ENCODE data around the gene DTNA. TPM values are rescaled to one million over a fixed set of nuclear protein-coding genes. Genes with fewer than 3 reads are reported as not detected.

Gene DTNA
- 7.5 and 8.7 TPM in 2 replicates for total RNA-seq

DNA sequence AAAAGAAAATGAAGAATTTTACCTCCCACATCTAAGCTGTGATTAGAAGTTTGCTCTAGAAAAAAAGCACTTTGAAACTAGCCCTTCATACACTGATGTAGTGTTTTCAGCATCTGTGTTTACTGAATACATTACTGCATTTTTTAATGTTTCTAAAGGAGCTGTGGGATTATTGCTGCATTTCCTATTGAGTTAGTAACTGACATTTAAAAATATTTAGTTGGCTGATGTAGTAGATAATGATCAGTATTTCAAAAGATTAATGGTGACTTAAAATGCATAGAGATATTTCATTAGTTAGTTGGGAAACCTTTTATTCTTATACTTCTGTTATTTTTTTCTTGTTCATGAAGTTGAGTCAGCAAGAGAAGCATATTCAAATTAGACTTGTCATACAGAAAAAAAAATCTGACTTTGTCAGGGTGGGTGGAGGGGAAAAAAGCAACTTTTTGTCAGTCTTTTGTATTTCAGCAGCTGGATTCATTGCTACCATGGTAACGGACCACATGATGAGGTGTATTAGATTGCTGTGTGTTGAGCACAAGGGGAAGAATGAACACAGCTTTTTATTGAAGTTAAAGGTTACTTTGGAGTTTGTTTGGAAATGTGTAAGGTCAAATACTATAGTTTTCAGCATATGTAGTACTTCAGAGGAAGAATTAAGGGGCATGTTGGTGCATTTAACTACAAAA lies at the start of gene DTNA:
Gene DTNA (plus strand): TSS at position 549 of the 692 bp plus-strand sequence. CDS start 45,679 bp downstream, outside the sequence.

